HuH-7.5 (cell line): ENCODE results near the gene UQCR10.
"Not testable (repeated sequence)": the region's sequence is repeated elsewhere in the genome, so short reads cannot be mapped to it uniquely, and the experiment has no call there.

ENCODE experiments used
- DNase-seq: peaks from one replicate; pipeline ENCODE4 v3.0.0; 2011; ENCODE audit warnings: low spot score

UQCR10 gene

DNA sequence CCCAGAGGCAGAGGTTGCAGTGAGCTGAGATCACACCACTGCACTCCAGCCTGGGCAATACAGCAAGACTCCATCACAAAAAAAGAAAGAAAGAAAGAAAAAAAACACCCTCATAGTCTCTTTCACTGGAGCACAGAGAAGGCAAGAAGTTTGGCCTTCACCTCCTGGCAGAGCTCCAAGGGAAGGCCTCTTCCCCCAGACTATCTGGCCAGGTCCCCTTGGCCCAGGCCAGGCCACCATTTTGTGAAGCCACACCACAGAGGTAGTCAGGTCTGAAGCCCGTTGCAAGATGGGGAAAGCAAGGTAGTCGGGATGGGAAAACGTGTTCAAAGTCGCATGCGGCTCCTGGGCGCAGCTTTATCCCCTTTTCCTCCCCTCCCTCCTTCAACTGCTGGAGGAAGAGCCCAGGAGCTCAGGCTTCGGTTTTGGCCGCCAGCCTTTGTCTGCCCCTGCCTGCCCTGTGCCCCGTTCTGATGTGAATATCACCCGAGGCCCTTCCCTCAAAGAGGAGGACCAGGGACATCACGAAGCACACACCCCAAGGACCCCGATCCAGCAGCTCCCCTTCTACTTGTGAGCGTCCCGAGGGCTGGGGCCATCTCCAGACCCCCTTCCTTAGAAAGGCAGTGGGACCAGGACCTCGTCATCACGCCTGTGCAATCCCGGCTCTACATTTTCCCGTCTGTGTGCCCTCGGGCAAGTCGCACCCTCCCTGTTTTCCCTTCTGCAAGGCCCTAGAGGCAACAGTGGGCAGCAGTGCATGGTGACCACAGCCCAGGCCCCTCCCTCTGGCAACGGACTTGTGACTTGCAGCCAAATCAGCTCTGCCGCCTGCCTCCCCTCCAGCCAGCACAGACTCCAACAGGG, 29.7 kb upstream of the UQCR10 start:
- DNase-seq, result no peak

DNA sequence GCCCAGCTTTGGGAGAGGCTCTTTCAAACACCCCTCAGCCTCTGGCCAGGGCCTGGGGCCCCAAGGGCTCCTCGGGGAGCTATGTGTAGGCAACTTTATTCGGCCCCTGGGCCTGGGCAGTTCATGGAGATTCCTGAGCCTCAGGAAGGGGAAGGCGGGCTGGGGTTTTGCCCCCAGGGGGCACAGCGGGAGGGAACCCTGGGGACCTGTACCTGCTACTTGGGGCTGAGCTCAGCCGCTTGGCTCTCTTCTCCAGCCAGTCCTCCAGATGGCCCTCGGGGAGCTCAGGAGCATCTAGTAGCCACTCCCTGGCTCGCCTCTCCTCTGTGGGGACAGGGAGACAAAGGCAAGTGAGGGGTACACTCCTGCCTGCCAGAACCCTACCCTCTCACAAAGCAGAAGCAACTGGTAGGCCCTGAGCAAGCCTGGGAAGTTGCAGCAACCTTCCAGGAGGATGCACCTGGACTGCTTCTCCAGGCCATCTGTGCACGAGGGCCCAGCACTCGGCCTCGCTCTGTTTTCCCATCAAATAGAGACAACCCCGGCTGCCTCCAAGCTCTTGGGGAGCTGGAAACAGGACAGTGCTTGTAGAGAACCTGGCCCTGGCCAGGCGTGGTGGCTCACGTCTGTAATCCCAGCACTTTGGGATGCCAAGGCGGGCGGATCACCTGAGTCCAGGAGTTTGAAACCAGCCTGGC, 28.9 kb upstream of the UQCR10 start:
- no peak for DNase-seq

DNA sequence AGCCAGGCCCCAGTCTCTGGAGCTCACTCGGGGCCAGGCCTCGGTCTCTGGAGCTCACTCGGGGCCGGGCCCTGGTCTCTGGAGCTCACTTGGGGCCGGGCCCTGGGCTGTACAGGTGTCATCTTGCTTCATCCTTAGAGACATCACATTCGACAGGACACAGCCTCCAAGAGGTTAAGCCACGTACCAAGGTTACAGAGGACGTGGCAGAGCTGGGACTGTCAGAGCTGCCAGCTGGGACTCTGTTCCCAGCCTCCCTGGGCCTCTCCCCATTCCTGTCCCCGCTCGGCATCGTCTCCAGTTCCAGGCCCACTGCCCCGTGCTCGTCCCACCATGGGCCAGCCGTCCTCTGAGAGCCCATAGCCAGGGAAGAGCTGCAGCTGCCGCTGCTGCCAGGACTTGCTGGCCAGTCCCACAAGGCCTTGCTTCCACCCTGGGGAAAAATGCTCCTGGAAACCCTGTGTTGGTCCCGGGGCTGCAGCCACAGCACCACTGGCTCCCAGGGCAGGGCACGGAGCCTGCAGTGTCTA, 27.8 kb upstream of the UQCR10 start:
- DNase-seq, result no peak

DNA sequence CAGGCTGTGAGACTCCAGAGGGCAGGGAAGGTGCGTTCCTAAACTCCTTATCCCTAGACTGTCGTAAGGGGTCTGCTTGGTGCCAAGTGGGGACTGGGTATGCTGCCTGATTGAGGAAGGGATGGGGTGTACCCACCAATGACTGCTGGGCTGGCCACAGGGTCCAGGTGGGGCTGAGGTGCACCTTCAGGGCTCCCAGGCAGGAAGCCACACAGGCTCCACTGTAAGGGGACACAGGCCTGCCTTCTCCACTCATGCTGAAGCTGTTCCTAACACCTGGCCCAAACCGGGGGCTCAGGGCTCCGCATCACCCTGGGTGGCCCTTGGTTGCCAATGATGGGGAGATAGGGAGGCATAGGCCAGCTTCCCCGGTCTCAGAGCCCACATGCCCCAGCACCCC, 27.0 kb upstream of the UQCR10 start:
- DNase-seq, result no peak

DNA sequence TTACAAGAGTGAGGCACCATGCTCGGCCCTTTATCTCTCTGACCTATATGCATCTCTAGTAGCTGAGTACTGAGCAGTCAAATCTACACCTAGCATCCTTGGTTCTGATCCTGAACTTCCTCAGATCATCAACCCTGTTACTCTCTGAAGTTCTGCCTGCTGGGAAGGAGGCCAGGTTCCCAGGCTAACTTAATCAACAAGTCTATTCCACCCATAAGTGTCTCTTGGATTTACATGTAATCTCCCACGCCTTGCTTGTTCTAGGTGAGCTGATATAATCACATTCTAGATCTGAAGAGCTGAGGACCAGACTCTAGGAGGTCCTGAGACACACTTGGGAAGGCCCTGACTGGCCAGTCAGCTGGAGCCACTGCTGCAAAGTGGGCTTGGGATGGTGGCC, 25.2 kb upstream of the UQCR10 start:
- DNase-seq, result no peak

DNA sequence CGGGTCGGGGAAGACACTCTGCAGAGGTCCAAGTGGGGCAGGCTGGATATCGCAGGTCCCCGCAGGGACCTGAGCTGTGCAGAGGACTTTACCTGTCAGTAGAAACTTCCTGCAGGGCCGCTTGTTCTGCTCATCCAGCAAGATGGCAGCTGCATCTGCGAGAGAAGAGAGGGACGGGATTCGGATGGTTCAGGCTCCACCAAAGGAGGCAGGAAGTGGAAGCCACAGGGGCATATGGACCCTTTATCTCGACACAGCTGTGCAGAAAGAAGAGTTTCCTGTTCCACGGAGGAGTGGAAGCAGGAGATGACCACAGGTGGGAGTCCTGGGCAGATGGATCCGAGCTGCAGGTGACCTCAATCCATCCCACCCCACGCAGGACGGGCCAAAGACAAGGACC, 24.8 kb upstream of the UQCR10 start:
- no peak for DNase-seq

DNA sequence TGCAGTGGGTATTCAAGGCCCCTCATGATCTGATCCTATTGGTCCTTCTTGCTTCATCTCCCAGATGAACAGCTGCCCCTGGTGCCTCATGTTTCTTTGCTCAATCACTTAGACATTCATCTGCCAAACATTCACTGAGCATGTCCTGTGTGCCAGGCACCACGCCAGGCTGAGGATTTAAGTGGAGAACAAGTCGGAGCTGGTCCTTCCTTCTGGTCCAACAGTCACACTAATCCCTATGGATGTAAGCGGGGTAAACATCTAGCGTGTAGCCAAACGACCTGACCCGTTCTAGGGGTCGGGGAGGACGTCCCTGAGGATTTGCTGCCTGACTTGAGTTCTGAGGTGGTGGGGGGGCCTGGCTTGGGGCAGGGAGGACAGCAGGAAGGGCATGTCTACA, 22.3 kb upstream of the UQCR10 start:
- DNase-seq, result no peak

DNA sequence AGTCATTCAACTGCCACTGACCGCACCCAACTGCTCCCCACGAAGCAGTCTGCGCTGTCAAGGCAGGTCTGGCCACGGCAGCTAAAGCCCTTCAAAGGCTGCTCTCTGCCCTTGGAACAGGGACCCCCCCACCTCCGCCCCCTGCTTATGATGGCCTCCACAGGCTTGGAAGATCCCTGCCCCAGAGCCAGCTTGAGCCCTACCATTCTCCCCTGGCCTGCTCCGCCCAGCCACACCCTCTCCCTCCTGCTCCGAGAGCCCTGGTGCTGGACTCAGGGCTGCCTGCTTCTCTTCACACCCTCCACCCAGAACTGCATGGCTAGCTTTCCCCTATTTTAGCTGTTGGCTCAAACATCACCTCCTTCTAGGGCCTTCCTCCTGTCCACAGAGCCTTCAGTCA, 19.3 kb upstream of the UQCR10 start:
- DNase-seq, result no peak

DNA sequence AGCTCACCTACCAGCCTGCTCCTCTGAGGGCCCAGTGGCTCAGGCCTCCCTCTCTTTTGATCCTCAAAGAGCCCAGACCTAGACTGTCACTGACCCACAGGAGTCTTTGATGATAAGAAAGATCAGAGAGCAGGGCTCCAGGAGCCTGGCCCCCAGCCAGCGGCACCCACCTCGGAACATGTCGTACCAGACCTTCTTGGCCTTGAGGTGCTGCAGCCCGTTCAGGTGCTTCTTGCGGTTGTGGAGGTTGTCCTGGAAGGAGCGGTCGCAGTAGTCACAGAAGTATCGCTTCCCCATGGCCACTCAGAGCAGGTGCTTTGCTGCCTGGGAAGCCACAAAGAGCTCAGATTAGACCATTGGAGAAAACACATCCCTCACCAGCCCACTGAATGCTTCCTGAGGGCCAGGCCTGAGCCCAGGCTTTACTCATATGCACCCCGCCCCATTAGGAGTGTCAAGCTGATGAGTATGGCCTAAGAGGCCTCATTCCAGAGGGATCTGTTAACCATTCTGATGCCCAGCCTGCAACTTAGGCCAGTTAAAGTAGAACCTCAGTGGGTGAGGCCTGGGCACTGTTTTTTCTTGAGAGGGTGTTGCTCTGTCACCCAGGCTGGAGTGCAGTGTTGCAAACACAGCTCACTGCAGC, 18.8 kb upstream of the UQCR10 start:
- DNase-seq, result no peak

DNA sequence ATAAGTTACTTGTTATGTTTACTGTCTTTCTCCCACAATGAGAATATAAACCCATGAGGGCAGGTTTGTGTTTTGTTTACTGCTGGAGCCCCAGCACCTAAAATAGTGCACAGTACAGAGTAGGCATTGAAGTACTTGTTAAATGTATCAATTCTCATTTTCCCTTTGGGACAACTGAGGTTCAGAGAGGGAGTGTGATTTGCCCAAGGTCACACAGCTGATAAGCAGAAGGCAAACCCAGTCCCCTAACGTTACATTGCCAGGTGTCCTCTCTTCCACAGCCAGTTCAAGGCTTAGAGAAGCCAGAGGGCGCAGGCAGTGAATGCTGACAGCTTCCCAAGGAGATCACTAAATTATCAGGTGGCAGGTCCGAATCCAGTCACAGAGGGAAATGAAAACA, 17.1 kb upstream of the UQCR10 start:
- DNase-seq, result no peak

DNA sequence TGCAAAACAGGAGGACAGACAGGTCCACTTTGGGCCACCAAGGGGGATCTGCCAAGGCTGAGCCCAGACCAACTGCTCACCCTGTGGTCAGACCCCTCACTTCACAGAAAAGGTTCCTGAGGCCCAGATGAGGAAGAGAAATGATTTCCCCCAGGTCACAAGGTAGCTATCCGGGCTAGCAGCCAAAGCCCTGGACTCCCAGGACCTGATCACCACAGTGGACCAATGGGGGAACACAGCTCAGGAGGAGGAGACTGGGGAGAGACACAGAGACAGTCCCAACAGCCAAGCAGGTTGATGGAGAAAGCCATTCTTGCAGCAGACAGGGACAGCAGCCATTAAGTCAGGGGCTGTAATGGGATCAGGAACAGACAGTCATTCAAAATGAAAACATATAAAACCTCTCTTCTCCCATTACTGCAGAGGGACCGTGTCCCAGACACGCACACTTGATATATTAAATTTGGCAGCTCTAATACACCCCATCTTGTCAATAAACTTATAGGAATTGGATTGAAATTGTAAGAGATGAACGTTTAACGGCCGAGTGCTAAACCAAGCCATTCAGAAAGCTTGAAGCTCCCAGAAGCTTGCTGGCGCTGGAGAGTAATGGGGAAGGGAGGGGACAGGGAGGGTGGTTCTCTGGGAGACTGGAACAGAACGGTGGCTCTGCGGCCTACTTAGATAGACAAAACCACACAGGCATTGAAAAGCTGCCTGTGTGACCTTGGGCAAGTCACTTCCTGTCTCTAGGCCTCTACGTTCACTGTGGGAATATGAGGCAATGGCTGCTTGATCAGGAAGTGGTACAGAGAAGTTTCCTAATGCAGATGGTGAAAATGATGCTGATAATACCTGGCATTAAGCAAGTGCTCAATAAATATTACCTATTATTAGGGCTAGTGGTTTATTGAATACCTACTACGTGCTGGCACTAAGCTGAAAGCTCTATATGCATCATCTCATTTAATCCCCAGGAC, 16.3 kb upstream of the UQCR10 start:
- no peak for DNase-seq

DNA sequence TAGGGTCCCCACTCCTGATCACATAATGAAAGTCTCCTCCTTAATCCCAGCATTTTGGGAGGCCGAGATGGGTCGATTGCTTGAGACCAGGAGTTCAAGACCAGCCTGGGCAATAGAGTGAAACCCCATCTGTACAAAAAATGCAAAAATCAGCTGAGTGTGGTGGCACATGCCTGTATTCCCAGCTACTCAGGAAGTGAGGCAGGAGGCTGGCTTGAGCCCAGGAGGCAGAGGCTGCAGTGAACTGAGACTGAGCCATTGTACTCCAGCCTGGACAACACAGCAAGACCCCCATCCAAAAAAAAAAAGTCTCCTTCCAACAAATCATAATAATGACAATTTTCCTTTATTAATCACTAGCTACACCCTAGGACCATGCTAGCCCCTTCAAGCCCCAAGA, 15.5 kb upstream of the UQCR10 start:
- no peak for DNase-seq

DNA sequence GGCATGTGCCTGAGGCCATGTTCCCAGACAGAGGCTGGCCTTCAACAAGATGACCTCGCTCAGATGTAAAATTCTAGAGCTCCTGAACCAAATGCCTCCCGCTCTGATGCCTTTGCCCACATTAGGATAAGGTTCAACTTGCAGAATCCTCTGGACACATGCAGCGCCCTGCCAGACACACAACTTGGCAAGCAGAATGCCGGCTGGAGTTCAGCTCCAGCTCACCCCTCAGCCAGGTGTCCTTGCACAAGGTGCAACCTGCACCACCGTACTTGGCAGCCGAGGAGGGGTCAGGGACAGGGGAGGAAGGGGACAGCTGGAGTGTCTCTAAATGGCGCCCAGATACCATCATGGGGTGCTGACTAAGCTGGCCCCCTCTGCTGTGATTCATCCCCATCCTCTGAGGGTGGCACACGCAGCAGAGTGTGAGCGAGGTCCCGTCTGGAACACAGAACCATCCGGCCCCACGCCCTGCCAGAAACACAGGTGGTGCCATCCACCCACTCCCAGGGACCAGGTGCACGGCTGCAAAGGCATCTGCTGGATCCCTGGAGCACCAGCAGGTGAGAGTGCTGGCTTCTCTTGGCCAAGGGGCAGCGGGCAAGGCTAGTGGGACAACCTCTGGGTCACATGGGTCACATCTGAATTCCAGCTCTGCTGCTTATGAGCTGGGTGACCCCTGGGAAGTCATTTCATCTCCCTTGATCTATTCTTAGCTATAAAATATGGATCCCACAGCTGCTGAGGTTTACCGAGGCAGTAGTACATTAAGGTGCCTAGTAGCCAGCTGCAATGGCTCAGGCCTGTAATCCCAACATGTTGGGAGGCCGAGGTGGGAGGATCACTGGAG, 13.1 kb upstream of the UQCR10 start:
- no peak for DNase-seq

DNA sequence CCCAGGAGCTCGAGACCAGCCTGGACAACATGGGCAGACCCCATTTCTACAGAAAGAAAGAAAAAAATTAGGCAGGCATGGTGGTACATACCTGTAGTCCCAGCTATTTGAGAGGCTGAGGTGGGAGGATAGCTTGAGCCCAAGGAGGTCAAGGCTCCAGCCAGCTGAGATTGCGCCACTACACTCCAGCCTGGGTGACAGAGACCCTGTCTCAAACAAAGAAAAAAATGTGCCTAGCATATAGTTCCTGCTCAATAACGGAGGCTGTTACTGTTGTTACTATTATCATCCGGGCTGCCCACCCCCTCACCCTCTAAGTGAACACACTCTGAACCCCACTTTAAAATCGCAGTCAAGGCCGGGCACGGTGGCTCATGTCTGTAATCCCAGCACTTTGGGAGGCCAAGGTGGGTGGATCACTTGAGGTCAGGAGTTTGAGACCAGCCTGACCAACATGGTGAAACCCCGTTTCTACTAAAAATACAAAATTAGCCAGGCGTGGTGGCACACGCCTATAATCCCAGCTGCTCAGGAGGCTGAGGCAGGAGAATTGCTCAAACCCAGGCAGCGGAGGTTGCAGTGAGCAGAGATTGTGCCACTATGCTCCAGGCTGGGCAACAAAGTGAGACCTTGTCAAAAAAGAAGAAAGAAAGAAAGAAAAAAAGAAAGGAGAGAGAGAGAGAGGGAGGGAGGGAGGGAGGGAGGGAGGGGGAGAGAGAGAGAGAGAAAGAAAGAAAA, 12.3 kb upstream of the UQCR10 start:
- not testable (repeated sequence) for DNase-seq

DNA sequence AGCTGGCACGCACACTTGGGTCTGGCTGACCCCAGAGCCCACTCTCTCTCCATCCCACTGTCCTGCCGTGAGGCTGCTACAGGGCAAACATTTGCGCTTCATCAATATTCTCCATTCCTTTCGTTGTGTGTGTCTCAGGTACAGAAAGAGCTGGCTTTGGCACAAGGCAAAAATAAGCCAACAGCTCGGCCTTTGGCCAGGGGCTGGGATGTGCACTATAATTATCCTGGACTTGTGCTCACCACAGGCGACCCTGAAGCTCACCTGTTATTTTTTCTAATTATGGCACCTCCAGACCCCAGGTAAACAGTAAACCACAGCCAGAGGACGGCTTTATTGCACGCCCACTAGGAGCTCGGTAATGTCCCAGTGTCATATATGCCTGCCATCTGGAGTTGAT, 11.3 kb upstream of the UQCR10 start:
- no peak for DNase-seq

DNA sequence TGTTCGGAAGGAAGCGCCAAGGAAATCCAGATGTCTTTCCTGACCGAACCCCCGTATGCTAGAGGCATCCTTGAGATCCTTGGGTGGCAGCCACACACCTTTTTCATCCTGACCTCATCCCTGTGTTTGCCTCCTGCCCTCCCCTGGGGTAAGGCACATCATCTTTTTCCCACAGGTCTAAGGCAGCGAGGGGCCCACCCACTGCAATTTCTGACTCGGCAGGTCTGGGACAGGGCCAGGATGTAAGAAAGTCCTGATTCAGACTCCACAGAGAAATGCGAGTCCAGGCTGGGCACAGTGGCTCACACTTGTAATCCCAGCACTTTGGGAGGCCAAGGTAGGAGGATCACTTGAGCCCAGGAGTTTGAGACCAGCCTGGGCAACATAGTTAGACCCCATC, 10.8 kb upstream of the UQCR10 start:
- no peak for DNase-seq

DNA sequence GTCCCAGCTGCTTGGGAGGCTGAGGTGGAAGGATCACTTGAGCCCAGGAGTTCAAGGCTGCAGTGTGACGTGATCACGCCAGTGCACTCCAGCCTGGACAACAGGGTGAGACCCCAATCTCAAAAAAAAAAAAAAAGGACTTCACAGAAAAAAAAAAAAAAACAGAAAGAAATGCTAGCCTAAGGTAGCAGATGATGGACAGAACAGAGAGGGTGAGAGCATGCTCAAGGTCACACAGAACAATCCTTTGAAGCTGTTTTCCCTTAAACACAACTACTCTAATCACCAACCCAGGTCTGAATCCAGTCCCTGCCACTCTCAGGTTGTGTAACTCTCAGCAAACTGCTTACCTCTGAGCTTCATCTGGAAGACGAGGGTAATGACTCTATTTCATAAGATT, 10.1 kb upstream of the UQCR10 start:
- DNase-seq, result no peak

DNA sequence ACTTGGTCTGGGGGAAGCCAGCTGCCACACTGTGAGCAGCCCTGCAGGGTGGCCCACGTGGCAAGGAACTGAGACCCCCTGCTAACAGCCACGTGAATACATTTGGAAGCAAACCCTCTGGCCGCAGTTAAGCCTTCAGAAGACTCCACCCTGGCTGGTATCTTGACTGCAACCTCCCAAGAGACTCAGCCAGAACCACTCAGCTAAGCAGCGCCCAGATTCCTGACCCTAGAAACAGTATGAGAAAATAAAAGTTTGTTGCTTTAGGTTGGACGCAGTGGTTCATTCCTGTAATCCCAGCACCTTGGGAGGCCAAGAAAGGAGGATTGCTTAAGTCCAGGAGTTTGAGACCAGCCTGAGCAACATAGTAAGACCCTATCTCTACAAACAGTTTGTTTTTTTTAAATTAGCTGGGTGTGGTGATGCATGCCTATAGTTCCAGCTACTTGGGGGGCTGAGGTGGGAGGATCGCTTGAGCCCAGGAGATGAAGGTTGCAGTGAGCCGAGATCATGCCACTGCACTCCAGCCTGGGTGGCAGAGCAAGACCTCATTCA, 9.0 kb upstream of the UQCR10 start:
- no peak for DNase-seq

DNA sequence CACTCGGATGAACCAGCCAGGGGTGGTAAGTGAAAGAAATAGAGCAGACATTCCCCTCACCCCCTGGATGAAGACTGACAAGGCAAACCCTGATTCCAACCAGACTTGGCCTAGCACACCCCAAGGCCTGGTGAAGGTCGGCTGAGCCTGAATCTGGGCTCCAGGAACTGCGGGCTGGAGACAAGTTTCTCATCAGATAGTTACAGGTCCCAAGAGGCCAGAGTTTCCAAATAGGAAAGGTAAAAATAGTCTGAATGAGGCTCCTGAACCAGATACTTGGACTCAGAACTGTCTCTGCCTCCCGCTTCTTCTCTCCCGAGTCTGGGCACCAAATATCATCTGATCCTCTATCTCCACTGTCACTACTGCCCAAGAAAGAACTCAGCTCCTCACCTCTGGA, 8.2 kb upstream of the UQCR10 start:
- no peak for DNase-seq

DNA sequence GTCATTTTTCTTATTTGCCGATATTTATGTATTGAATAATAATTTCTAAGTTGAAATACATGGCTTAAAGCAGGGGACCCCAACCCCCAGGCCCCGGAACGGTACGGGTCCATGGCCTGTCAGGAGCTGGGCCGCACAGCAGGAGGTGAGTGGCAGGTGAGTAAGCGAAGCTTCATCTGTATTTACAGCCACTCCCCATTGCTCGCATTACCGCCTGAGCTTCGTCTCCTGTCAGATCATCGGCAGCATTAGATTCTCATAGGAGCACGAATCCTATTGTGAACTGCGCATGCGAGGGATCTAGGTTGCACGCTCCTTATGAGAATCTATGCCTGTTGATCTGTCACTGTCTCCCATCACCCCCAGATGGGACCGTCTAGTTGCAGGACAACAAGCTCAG, 4.9 kb upstream of the UQCR10 start:
- no peak for DNase-seq
